ENCODE data around the gene DUSP7.
A peak's percentile ranks its signal among the peaks of the same experiment; 100 is the strongest.

Gene DUSP7

GRCh38 chr3:52006017-52006819 is 50.2 kb downstream of the DUSP7 start:
- peak; percentile 57 for DNase-seq (ENCODE audit: low spot score)

DNA sequence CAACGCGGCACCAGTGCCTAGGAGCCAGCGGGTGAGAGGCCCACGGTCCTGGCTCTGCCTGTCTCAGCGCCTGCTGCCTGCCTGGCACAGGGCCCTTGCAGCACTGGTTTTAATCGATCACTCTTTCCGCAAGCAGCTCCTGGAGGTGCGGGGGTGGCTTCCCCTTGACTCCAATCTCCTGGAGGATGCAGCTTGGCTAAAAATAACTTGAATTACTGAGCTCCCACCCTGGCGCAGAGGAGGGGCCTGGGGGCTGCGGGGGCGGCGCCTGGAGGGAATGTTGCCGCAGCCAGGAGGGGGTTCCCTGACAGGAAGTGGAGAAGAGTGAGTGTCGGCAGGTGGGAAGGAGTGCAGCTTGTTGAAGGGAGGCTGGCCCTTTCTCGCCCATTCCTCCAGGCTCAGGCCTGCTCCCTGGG is 50.8 kb downstream of the DUSP7 start:
- DNase-seq (ENCODE audit: low spot score): peak; percentile 84

DNA sequence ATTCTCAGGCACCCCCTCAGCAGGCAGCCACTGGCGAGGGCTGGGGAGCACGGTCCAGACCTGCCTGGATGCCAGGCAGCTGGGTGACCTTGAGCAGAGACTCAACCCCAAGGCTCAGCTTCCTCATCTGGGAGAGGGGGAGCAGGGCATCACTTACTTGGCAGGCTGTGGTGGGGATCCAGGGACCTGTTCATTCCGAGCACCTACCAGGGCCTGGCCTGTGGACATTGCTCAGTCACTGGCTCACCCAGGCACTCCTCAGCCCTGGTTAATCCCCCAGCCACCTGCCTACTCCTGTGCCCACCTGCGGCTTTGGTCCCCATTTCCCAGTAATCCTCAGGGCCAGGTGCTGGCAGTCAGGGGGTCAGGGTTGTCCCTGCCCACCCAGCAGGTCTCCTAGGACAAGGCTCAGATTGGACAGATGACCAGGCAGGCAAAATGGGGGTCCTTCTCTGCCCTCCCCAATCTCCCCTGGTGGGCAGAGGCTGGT is 51.4 kb downstream of the DUSP7 start:
- no peak for DNase-seq (ENCODE audit: low spot score)

DNA sequence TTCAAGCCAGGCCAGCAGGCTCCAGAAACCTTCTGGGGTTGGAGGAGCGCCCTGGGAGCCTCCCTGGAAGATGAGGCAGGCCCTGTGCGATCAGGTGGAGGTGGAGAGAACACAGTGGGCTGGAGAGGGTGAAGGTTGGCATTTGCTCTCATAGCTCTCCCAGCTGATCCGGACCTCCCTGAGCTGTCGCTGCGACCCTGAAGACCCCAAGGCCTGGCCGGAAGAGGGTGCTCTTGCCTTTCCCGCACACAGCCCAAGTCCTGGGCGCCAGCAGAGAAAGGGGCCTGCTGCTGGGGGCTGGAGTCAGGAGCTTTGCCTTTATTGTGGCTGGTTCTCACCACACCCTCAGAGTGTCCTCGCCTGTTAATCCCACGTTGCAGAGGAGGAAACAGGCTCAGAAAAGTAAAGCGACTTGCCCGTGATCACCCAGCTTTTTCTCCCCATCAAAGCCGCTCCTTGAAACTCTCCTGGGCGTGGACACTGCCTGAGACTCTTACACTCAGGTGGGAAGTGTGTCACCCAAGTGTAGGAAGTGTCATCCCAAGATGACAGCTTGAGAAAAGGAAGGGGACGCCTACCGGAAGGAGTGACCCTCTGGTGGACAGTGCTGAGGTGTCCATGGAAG is 52.1 kb downstream of the DUSP7 start:
- peak; percentile 82 for DNase-seq (ENCODE audit: low spot score)

- DNase-seq (ENCODE audit: low spot score): no peak
Measured at GRCh38 chr3:52002748-52003147, 53.6 kb downstream of the DUSP7 start.

GRCh38 chr3:52001443-52001974 is 54.9 kb downstream of the DUSP7 start:
- DNase-seq (ENCODE audit: low spot score): peak; percentile 68

DNA sequence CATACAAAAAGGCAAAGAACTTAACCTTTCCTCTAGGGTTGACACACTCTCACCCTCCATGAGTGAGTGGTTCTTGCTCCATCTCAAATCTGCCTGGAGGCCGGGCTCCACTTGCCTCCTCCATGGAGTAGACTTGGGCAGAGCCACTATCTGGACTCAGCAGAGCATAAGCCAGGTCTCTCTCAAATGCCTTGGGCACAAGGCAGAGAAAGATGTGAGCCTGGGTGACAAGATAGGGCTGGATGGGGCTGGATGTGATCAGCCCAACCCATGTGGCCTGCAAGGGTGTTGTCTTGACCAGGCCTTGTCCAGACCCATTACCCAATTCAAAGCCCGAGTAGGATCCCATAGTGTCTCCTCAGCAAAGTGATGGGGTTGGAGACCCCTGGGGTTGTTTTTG is 56.5 kb downstream of the DUSP7 start:
- DNase-seq (ENCODE audit: low spot score): no peak
